GM12864 (cell line): Measurements from ENCODE around the gene NR2F2.

Experiments used
- DNase-seq: peaks from one replicate; pipeline ENCODE4 v3.0.0-alpha.2; 2011; ENCODE audit warnings: low read depth
- H3K4me3 ChIP-seq: 2 replicates; pipeline ENCODE4 v1.5.1; 2011; ENCODE audit warnings: mild to moderate bottlenecking, low read depth, low read length, control low read depth
- TF ChIP-seq, protein P1 (sequence below): IDR thresholded peaks from 2 replicates; pipeline ENCODE4 v1.5.1; 2011; ENCODE audit warnings: low read depth, mild to moderate bottlenecking, moderate library complexity, low read length, control low read depth, inconsistent platforms; ENCODE audit errors: missing control alignments

Gene NR2F2

DNA sequence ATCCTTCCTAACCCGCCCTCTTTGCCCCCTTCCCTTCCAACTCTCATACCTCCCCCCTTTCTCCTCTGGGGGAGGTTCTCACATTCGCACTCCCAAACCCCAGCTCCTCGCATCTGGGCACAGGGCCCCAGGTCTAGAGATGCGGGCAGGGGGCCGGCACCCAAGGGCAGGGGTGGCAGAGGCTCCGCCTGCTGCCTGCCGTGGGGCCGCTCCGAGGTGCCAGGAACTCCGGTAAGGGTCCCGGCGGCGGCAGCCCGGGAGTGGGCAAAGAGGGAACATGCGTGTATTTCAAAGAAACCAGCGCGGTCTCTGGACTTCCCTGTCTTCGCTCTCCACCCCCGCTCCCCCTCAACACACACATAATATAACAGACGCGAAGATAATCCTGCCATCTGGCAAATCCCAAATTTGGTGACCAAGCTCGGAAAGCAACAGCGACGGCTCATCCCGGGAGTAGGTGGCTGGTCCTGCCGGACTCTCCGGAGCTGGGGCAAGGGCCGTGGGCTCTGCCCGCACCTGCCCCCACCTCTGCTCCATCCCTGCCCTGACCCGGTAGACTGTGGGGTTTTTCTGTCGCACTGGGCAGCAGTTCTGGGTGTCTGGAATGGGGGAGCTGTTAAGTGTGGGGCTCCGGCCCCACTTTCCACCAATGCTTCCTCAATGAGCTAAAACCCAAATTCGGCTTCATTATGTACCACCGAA, 31.0 kb downstream of the NR2F2 start:
- no peak overlapping the region for H3K4me3 ChIP-seq
- DNase-seq = no peak
- TF ChIP-seq, protein P1, sequence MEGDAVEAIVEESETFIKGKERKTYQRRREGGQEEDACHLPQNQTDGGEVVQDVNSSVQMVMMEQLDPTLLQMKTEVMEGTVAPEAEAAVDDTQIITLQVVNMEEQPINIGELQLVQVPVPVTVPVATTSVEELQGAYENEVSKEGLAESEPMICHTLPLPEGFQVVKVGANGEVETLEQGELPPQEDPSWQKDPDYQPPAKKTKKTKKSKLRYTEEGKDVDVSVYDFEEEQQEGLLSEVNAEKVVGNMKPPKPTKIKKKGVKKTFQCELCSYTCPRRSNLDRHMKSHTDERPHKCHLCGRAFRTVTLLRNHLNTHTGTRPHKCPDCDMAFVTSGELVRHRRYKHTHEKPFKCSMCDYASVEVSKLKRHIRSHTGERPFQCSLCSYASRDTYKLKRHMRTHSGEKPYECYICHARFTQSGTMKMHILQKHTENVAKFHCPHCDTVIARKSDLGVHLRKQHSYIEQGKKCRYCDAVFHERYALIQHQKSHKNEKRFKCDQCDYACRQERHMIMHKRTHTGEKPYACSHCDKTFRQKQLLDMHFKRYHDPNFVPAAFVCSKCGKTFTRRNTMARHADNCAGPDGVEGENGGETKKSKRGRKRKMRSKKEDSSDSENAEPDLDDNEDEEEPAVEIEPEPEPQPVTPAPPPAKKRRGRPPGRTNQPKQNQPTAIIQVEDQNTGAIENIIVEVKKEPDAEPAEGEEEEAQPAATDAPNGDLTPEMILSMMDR = no peak

DNA sequence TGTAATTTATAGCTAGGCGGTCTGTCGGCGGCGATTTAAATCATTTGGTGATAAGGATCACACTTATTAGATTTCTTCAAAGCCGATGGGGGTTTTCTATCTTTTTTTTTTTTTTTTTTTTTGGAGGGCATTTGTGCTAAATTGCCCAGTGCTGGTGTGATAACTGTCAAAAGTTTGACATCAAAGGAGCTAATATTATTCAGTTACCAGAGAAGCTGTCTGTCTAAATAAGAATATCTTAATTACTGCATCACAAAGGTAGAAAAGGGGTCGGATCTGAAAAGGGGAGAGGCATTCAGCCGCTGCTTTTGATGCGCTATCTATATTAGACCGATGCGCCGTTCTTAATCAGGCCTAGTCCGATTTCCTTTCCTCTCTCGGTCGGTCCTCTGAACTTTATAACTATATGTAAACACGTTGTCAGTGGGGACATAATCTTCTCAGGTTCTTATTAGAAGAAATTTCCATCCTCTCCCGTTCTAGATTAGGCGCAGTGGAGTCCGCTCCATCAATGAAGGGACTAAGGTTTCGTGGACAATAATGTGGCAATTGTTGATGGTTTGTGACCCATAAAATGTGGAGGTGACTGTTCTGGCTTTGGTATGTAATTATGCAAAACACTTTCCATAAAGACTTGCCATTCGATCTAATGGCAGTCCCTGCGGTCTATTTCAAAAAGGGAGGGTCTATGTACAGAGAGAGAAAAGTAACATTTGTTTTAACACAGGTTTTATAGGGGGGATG, 31.7 kb downstream of the NR2F2 start:
- DNase-seq = no peak
- no peak overlapping the region for H3K4me3 ChIP-seq
- TF ChIP-seq, protein P1 = no peak

DNA sequence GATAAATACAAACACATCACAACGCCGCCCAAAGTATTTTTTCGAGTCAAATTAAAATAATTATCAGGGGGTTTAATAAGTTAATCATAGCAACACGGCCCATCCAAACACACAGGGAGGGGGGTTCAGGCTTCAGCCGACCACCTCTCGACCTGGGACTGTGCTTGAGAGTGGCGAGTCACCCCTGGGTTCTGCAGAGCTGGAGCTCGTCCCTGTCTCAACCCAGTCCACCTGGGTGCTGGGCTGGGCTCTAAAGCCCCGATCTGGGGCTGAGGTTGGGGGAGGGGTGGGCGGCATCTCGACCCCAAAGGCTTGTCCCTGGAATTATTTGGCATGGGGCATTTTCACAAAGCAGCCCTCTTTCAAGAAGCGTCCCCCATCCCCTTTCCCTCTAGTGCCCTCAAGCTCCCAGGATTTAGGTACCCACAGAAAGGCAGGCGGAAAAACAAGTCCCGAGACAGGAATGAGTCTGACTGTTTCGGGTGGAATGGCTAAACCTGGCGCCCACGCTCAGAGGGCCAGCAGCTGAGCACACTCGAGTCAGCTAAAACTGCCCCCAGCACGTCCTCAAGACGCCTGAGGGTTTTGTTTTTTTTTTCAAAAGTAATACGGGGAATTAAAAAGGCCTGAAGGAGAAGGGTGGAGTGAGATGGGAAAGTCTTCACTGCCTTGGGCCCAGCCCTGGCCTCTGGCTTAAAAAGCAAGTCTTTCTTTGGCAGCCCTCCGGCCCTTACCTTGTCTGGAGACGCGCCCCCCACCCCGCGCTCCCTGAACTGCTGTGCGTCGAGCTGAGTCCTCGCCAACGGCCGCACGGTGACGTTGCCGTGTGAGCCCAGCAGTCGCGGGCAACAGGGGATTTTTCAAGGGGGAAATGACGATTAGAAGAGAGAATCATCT, 32.5 kb downstream of the NR2F2 start:
- TF ChIP-seq, protein P1 = no peak
- no peak overlapping the region for H3K4me3 ChIP-seq
- DNase-seq = no peak

DNA sequence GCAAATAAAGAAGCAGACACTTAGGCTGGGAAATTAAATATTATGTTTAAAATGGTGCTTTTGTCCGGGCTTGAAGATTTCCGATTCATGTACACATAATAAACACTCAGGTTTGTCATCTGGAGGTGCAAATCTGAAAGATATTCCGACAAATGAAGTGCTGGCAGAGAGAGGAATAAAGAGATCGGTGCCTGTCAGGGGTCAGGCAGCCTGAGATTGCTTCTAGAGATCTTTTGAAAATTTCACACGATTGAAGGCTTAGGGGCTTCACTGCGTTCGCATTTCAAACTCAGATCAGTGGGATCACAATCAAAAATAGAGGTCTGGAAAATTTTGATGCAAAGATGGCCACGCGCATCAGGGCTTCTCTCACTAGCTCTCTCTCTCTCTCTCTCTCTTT, 33.2 kb downstream of the NR2F2 start:
- TF ChIP-seq, protein P1 = no peak
- no peak for DNase-seq

DNA sequence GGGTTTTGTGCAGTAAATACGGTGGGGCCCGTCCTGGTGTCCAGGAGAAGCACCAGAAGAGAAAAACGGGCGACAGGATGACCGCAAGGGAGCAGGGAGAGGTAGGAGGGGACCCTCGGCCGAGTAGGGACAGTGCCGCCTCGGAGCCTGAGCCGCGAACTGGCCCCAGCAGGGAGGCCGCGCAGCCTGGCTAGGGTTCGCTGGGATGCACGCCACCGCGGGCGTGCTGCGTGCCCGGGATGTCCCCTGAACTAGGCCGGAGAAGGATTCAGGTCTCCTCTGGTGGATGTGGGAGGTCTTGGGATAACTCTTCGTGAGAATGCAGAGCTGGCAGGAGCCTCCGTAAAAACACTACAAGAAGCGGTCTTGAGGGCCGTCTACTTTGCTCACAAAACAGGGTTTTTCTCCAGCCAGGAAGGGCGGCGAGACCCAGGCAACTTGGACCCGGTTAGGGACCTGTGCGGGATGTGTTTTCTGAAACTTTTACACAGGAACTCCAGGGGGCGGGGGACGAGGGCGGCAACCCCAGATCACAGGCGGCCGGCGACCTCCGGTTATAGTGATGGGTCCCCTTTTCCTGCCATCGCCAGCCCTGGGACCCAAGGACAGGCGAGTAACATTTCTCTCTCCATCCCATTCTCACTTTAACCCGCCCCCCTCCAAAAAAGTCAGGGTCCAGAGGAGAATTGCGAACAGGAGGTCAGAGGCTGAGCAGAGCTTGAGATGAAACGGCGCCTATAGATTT, 35.5 kb downstream of the NR2F2 start:
- no peak for DNase-seq
- TF ChIP-seq, protein P1 = no peak

More for the DNA sequence above, 33.2 kb downstream of the NR2F2 start:
- H3K4me3 ChIP-seq = no peak overlapping the region

DNA sequence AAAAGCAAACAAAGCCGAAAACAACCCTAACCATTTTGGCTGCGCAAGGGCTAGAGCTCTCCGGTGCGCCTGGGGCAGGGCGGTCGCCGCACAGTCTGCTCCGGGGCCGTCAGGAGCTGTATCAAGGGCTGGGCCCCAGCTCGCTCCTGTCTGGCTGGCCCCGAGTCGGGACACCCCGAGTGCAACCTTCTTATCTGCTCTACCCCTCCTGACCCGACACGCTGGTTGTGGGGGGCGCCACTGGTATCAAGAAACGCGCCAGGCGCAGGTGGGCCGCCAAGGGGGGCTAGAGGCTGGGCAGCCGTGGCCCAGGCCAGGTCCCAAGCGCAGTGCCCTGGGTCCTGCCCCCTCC, 36.0 kb downstream of the NR2F2 start:
- no peak overlapping the region for H3K4me3 ChIP-seq
- TF ChIP-seq, protein P1 = no peak
- no peak for DNase-seq

More for the DNA sequence above, 35.5 kb downstream of the NR2F2 start:
- no peak overlapping the region for H3K4me3 ChIP-seq
